HG02870 (cell line): Measurements from ENCODE around the gene USH2A.
A peak's percentile ranks its signal among the peaks of the same experiment; 100 is the strongest.
"Not testable (repeated sequence)": the region's sequence is repeated elsewhere in the genome, so short reads cannot be mapped to it uniquely, and the experiment has no call there.

Experiments
- ATAC-seq: cut with Tn5 transposase; IDR thresholded peaks from one replicate; pipeline ENCODE4 v1.9.1; 2021; ENCODE audit warnings: mild to moderate bottlenecking, moderate library complexity; ENCODE audit not compliant: unreplicated experiment

Gene USH2A

DNA sequence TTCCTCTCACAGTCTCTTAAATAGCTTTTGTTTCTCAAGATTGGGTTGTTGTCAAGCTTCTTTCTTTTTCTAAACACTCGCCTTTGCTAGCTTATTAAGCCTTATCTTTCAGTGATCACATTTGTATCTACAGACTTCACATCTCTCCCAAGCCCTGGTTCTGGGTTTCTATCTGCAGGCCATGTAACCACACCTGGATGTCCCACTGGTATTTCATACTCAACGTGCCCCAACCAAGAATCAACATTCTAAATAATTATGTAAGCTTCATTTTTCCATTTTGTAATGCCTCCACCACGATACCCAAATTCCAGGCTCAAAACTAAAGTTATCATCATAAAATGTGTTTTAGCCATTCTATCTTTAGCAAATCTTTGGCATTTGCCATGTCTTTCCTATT lies 372.2 kb downstream of the USH2A start:
- no peak for ATAC-seq

- ATAC-seq, result no peak
These were observed 373.4 kb downstream of the USH2A start for GRCh38 chr1:216049741-216050430.

DNA sequence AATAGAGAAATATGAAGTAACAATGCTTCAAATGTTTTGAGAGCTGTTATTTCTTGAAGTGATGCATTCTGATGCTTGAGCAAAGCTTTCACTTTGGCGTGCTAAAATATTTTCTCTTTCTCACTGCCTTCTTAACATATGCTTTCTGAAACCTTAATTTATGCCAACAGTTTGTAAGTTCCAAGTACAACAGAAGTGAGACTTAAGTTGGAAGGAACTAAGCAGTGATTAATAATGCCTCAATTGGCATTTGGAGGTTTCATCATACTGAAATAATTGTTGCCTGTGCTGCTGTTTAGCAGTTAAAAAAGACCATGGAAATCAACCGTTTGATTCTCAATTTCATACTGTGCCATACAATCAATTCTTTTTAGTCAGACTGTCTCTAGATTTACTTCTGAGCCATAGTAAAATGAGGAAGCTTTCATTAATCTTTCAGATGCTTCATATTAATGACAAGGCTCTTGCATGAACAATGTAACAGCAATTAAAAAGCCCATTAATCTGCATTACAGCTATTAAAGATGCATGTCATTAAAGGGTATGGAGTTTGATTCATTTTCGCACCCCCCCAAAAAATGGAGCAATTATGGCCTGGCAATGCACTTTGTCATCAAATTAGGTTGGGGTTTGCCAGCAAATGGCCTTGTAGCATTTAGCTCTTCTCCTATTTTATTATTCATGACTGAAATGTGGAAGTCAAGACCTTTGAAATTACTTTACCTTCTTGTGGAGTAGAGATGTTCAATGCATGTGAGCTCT lies 375.3 kb downstream of the USH2A start:
- no peak for ATAC-seq

- ATAC-seq, result no peak
These were observed 376.9 kb downstream of the USH2A start for GRCh38 chr1:216046336-216046735.

DNA sequence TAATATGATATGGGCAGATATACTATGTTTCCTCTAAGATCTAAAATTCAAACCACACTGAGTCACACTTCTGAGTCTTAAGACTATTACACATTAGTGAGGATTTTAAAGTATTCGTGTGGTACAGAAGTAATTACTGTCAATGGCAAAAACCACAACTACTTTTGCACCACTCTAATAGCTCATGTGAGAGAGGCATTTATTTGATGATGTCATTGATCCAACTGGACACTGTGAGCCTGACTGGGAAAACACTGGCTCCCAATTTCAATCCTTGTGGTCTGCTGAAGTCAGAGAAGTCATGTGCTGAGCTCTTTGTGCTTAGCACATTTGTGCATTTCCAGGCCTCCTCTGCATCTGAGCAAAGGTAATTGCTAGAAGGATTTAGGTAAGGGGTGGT lies 377.8 kb downstream of the USH2A start:
- ATAC-seq, result no peak

DNA sequence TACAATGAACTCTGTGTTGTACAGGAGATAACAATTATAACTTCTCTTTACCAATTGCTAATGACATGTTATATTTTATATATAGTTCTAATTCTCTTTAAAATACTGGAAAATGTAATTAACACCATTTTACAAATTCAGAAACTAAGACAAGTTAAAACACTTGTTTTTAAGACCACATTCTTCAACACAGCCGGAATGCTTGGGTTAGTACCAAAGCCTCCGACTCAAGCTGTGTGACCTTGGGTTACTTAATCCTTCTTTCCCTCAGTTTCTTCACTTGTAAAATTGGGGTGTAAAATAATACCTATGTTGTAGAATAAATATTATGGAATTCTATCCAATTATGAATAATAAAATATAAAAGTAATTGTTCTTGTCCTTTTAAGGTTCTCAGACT lies 378.7 kb downstream of the USH2A start:
- ATAC-seq, result no peak

GRCh38 chr1:216034506-216034905 lies 388.7 kb downstream of the USH2A start:
- no peak for ATAC-seq

- no peak for ATAC-seq
These were observed 390.2 kb downstream of the USH2A start for GRCh38 chr1:216032961-216033614.

DNA sequence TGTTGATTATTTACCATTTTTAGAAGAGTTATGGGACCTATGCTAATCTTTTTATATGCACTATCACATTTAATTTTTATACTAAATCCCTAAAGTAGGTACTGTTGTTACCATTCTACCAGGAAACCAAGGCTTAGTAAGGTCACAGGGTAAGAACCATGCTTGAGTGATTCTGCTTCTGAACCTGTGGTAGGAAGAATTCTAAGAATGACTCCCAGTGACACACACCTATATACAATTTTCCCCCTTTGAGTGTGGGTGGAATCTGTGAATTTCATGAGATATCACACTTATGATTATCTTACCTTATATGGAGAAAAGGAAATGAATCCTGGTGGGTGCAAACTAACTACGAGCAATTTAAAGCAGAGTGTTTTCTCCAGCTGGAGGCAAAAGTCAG lies 391.0 kb downstream of the USH2A start:
- no peak for ATAC-seq

GRCh38 chr1:216028631-216029030 lies 394.6 kb downstream of the USH2A start:
- ATAC-seq, result no peak

GRCh38 chr1:216024546-216024945 lies 398.7 kb downstream of the USH2A start:
- ATAC-seq, result no peak

GRCh38 chr1:216020743-216021345 lies 402.4 kb downstream of the USH2A start:
- no peak for ATAC-seq

DNA sequence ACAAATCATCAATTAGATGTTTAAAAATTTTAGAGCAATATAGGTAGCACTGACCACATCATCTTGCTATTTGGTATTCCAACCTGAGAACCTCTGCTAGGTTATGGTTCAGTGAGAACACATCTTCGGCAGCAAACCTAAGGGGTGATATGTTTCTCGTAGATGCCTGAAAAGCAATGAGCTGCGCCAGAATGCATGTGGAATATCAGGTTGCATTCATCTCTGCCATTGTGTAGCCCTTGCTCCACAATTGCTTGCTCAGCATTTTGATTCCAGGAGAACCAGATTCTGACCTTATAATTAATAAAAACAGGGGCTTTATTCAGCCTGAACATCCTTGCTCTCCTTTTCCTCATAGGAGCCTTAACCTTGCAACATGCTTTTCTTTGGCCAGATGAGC lies 408.1 kb downstream of the USH2A start:
- no peak for ATAC-seq

- ATAC-seq, result no peak
These were observed 409.2 kb downstream of the USH2A start for GRCh38 chr1:216014086-216014485.

DNA sequence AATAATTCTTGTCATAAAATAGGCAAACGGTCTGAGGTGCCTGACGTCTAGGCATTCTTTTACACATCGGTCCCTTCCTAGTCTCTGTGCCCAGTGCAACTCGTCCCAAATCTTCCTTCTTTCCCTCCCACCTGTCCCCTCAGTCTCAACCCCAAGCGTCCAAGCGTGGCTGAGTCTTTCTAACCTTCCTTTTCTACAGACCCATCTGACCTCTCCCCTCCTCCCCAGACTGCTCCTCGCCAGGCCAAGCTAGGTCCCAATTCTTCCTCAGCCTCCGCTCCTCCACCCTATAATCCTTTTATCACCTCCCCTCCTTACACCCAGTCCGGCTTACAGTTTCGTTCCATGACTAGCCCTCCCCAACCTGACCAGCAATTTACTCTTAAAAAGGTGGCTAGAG lies 413.8 kb downstream of the USH2A start:
- ATAC-seq, result not testable (repeated sequence)

DNA sequence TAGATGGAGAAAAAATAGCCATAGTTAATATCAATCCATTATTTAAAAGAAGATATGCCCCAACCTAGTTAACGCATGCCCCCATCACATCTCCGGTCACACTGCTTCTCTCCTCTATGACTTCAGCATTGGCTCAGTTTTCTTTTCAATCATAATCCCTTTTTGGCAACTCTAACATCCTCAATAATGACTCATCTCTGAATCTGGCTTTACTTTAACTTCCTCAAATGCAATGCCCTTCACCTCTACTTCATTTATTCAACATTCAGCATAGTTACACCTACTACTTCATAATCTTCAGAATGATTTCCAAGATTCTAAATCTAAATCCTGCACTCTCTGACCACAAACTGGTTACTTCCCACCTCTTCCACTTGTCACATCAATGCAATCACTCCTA lies 417.3 kb downstream of the USH2A start:
- ATAC-seq, result peak; percentile 98

GRCh38 chr1:215992620-215993019 lies 430.6 kb downstream of the USH2A start:
- peak; percentile 73 for ATAC-seq

GRCh38 chr1:215987092-215987875 lies 436.0 kb downstream of the USH2A start:
- ATAC-seq, result no peak

- ATAC-seq, result no peak
These were observed 436.8 kb downstream of the USH2A start for GRCh38 chr1:215986401-215986800.

DNA sequence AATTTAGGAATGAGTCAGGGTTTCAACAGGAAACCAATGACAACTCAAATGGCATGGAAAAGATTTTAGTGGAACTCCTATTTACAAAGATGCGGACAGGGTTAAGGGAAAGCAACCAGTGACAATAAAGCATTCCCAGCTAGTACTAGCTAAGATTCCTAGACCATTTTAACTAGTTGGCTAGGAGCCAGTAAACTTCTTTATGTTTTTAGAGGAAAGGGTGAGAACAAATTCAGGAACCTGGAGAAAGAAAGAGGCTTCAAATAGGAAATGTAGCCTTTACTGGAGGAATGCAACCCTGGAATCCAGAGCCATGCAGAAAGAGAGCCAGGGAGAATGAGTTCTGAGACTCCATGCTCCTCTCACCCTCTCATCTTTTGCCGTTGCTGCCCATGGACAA lies 439.6 kb downstream of the USH2A start:
- ATAC-seq, result no peak
